MCF 10A (cell line): ENCODE data around the gene VKORC1. TPM values are rescaled to one million over a fixed set of nuclear protein-coding genes. Genes with fewer than 3 reads are reported as not detected.

Experiments
- total RNA-seq: library from RNA; stranded (reverse); gene quantifications from 2 replicates; pipeline ENCODE4 v1.2.3, GENCODE V29; 2022

The VKORC1 gene
- total RNA-seq, 1 experiment from 2014 or later = 66.3 TPM

Other genes with a start within 250 kb of the VKORC1 start
- gene BCL7C, start 200.7 kb downstream of the VKORC1 start, total RNA-seq = 32.0 and 33.9 TPM in 2 replicates
- gene CTF1, start 198.2 kb downstream of the VKORC1 start, total RNA-seq = 3.6 and 4.1 TPM in 2 replicates
- 18.0 and 23.4 TPM in 2 replicates for gene FBXL19, start 171.2 kb downstream of the VKORC1 start, total RNA-seq
- 16.2 and 21.2 TPM in 2 replicates for gene ORAI3, start 145.7 kb downstream of the VKORC1 start, total RNA-seq
- gene SETD1A, start 137.0 kb downstream of the VKORC1 start, total RNA-seq = 15.0 and 15.8 TPM in 2 replicates
- 5.0 and 5.3 TPM in 2 replicates for gene HSD3B7, start 109.6 kb downstream of the VKORC1 start, total RNA-seq
- gene STX1B, start 84.2 kb downstream of the VKORC1 start, total RNA-seq = 0.42 and 0.91 TPM in 2 replicates
- gene STX4, start 61.2 kb downstream of the VKORC1 start, total RNA-seq = 66.7 and 89.2 TPM in 2 replicates
- gene ZNF668, start 20.6 kb downstream of the VKORC1 start, total RNA-seq = 11.9 and 15.1 TPM in 2 replicates
- gene ZNF646, start 20.4 kb downstream of the VKORC1 start, total RNA-seq = 12.6 and 15.2 TPM in 2 replicates
- gene PRSS53, start 5.9 kb downstream of the VKORC1 start, total RNA-seq = 4.4 and 5.5 TPM in 2 replicates
- 31.7 and 41.0 TPM in 2 replicates for gene BCKDK, start 13.6 kb upstream of the VKORC1 start, total RNA-seq
- gene KAT8, start 22.9 kb upstream of the VKORC1 start, total RNA-seq = 42.0 and 45.8 TPM in 2 replicates
- 24.6 and 32.6 TPM in 2 replicates for gene PRSS8, start 40.9 kb upstream of the VKORC1 start, total RNA-seq
- 0.49 and 1.0 TPM in 2 replicates for gene PRSS36, start 55.3 kb upstream of the VKORC1 start, total RNA-seq
- 451 and 481 TPM in 2 replicates for gene FUS, start 85.3 kb upstream of the VKORC1 start, total RNA-seq
- gene PYCARD, start 108.0 kb upstream of the VKORC1 start, total RNA-seq = 0.47 and 0.76 TPM in 2 replicates
- gene TRIM72, start 119.3 kb upstream of the VKORC1 start, total RNA-seq = not detected in 2 replicates
- not detected in 2 replicates for gene PYDC1, start 122.3 kb upstream of the VKORC1 start, total RNA-seq
- 0.76 TPM in 1 of 2 replicates, not detected in the other for gene ITGAM, start 165.2 kb upstream of the VKORC1 start, total RNA-seq